HEK293 (cell line): ENCODE measurements around the gene IGFL1.

ENCODE experiments used
- CTCF ChIA-PET: fragments of 350-600 bp; formaldehyde crosslinking; extraction: SDS; loops from one replicate; lab custom pipeline; 2021; ENCODE audit warnings: antibody characterized with exemption; lab: Yijun Ruan, JAX
- POLR2A ChIA-PET: fragments of 300-600 bp; formaldehyde crosslinking; extraction: SDS; loops from one replicate; lab custom pipeline; 2020; ENCODE audit warnings: antibody characterized with exemption, inconsistent platforms; lab: Yijun Ruan, JAX
- H3K27ac ChIP-seq: fragments of 200-500 bp; sonication (Bioruptor generic); 2 replicates; pipeline ENCODE4 v1.5.1; 2014; ENCODE audit warnings: low read depth, low read length, control low read depth, inconsistent platforms; ENCODE audit errors: extremely low read depth
- H3K36me3 ChIP-seq, 2 experiments: fragments of 200-500 bp in 1 of 2; sonication (Bioruptor generic) in 1 of 2; 1 replicate in 1 of 2; 2 replicates in 1 of 2; pipeline ENCODE4 v1.5.1; 2014 to 2017; ENCODE audit warnings: inconsistent platforms in 2 of 2, low read length in 2 of 2; ENCODE audit not compliant: control insufficient read depth in 2 of 2, insufficient read depth in 1 of 2
- H3K4me1 ChIP-seq: fragments of 200-500 bp; sonication (Bioruptor generic); 2 replicates; pipeline ENCODE4 v1.5.1; 2014; ENCODE audit warnings: mild to moderate bottlenecking, low read length, inconsistent platforms; ENCODE audit not compliant: control insufficient read depth, insufficient read depth
- H3K4me3 ChIP-seq: 2 replicates; pipeline ENCODE4 v1.5.1; 2011; ENCODE audit warnings: low read depth, mild to moderate bottlenecking, control low read depth, low read length, moderate library complexity
- H3K9me3 ChIP-seq: fragments of 200-500 bp; sonication (Bioruptor generic); 2 replicates; pipeline ENCODE4 v1.5.1; 2014; ENCODE audit warnings: low read depth, low read length, inconsistent platforms; ENCODE audit not compliant: control insufficient read depth, insufficient read depth
- BCL11B ChIP-seq: fragments of 450-650 bp; formaldehyde crosslinking; IDR thresholded peaks from 2 replicates; pipeline ENCODE4 v1.5.1; 2016; ENCODE audit warnings: low read depth, missing biosample characterization, missing genetic modification characterization
- GLI4 ChIP-seq: fragments of 450-650 bp; formaldehyde crosslinking; IDR thresholded peaks from 2 replicates; pipeline ENCODE4 v1.5.1; 2016; ENCODE audit warnings: missing biosample characterization, missing genetic modification characterization
- HOXC10 ChIP-seq: sonication (generic); formaldehyde crosslinking; IDR thresholded peaks from 2 replicates; pipeline ENCODE4 v1.8.1; 2023; ENCODE audit warnings: mild to moderate bottlenecking, missing genetic modification reagents
- IKZF3 ChIP-seq: fragments of 450-650 bp; IDR thresholded peaks from 2 replicates; pipeline ENCODE4 v1.5.0; 2018; ENCODE audit warnings: missing biosample characterization, mild to moderate bottlenecking, missing genetic modification characterization, moderate library complexity
- KLF1 ChIP-seq: fragments of 450-650 bp; formaldehyde crosslinking; IDR thresholded peaks from 2 replicates; pipeline ENCODE4 v1.5.1; 2016; ENCODE audit warnings: missing biosample characterization, missing genetic modification characterization
- REST ChIP-seq: fragments of 450-650 bp; formaldehyde crosslinking; IDR thresholded peaks from 2 replicates; pipeline ENCODE4 v1.5.1; 2016; ENCODE audit warnings: missing biosample characterization, missing genetic modification characterization
- SALL2 ChIP-seq: fragments of 450-650 bp; formaldehyde crosslinking; IDR thresholded peaks from 2 replicates; pipeline ENCODE4 v1.5.0; 2017; ENCODE audit warnings: missing biosample characterization, mild to moderate bottlenecking, missing genetic modification characterization, borderline replicate concordance
- YY1 ChIP-seq: fragments of 450-650 bp; formaldehyde crosslinking; IDR thresholded peaks from 2 replicates; pipeline ENCODE4 v1.5.1; 2018; ENCODE audit warnings: missing biosample characterization, missing genetic modification characterization
- ZBTB48 ChIP-seq: fragments of 450-650 bp; formaldehyde crosslinking; IDR thresholded peaks from 2 replicates; pipeline ENCODE4 v1.5.1; 2016; ENCODE audit warnings: missing biosample characterization, missing genetic modification characterization
- ZNF157 ChIP-seq: fragments of 450-650 bp; formaldehyde crosslinking; IDR thresholded peaks from 2 replicates; pipeline ENCODE4 v1.5.1; 2016; ENCODE audit warnings: missing biosample characterization, missing genetic modification characterization
- ZNF211 ChIP-seq: fragments of 450-650 bp; formaldehyde crosslinking; IDR thresholded peaks from 2 replicates; pipeline ENCODE4 v1.5.1; 2016; ENCODE audit warnings: low read depth, missing biosample characterization, missing genetic modification characterization
- ZNF26 ChIP-seq: fragments of 450-650 bp; formaldehyde crosslinking; IDR thresholded peaks from 2 replicates; pipeline ENCODE4 v1.5.1; 2016; ENCODE audit warnings: missing biosample characterization, missing genetic modification characterization
- ZNF423 ChIP-seq: fragments of 450-650 bp; formaldehyde crosslinking; IDR thresholded peaks from 2 replicates; pipeline ENCODE4 v1.5.1; 2016; ENCODE audit warnings: missing biosample characterization, missing genetic modification characterization
- ZNF521 ChIP-seq: fragments of 450-650 bp; formaldehyde crosslinking; IDR thresholded peaks from 2 replicates; pipeline ENCODE4 v1.5.1; 2017; ENCODE audit warnings: missing biosample characterization, mild to moderate bottlenecking, missing genetic modification characterization
- ZNF555 ChIP-seq: fragments of 450-650 bp; formaldehyde crosslinking; conservative IDR thresholded peaks from 2 replicates; pipeline ENCODE4 v1.5.1; 2017; ENCODE audit warnings: missing biosample characterization, mild to moderate bottlenecking, missing genetic modification characterization, inconsistent platforms
- ZNF561 ChIP-seq: fragments of 450-650 bp; IDR thresholded peaks from 2 replicates; pipeline ENCODE4 v1.5.1; 2018; ENCODE audit warnings: missing biosample characterization, missing genetic modification characterization, borderline replicate concordance
- ZNF624 ChIP-seq: fragments of 450-650 bp; formaldehyde crosslinking; IDR thresholded peaks from 2 replicates; pipeline ENCODE4 v1.5.1; 2017; ENCODE audit warnings: missing biosample characterization, missing genetic modification characterization
- ZNF629 ChIP-seq: fragments of 450-650 bp; formaldehyde crosslinking; IDR thresholded peaks from 2 replicates; pipeline ENCODE4 v1.5.1; 2017; ENCODE audit warnings: missing biosample characterization, missing genetic modification characterization
- ZNF639 ChIP-seq: fragments of 450-650 bp; formaldehyde crosslinking; IDR thresholded peaks from 2 replicates; pipeline ENCODE4 v1.5.1; 2016; ENCODE audit warnings: missing biosample characterization, missing genetic modification characterization
- ZNF747 ChIP-seq: fragments of 450-650 bp; formaldehyde crosslinking; IDR thresholded peaks from 2 replicates; pipeline ENCODE4 v1.5.1; 2016; ENCODE audit warnings: missing biosample characterization, missing genetic modification characterization
- ZNF76 ChIP-seq: fragments of 450-650 bp; formaldehyde crosslinking; IDR thresholded peaks from 2 replicates; pipeline ENCODE4; 2016; ENCODE audit warnings: low read depth, missing biosample characterization, missing genetic modification characterization, borderline replicate concordance
- ZNF837 ChIP-seq: fragments of 450-650 bp; formaldehyde crosslinking; IDR thresholded peaks from 2 replicates; pipeline ENCODE4 v1.5.1; 2016; ENCODE audit warnings: missing biosample characterization, missing genetic modification characterization
- ZSCAN16 ChIP-seq: fragments of 450-650 bp; formaldehyde crosslinking; IDR thresholded peaks from 2 replicates; pipeline ENCODE4 v1.5.1; 2016; ENCODE audit warnings: missing biosample characterization, missing genetic modification characterization
- ZSCAN23 ChIP-seq: fragments of 450-650 bp; formaldehyde crosslinking; IDR thresholded peaks from 2 replicates; pipeline ENCODE4 v1.5.1; 2016; ENCODE audit warnings: missing biosample characterization, missing genetic modification characterization
- ZSCAN30 ChIP-seq: fragments of 450-650 bp; IDR thresholded peaks from 2 replicates; pipeline ENCODE4 v1.5.1; 2018; ENCODE audit warnings: missing biosample characterization, mild to moderate bottlenecking, missing genetic modification characterization, moderate library complexity

Gene IGFL1

DNA sequence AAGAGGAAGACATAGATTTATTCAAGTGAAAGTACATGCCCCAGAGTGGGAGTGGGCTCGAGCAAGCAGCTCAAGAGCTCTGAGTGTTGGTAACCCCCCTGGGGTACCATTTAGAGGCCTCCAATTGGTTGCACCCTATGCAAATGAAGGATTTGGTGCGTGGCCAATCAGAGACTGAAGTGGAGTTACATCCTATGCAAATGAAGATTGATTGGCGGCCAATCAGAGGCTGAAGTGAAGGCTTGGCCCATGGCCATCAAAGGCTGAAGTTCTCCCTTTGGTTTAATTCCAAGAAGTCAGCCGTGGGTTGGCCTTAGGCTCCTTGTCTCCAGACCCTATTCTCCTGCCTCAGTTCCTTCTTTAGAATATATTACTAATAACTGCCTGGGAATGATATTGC is 12.9 kb upstream of the IGFL1 start:
- H3K27ac ChIP-seq = no peak overlapping the region
- H3K4me1 ChIP-seq = no peaks in the 10 kb centered on the region
- no peaks in the 10 kb centered on the region for H3K36me3 ChIP-seq
- no peaks in the 10 kb centered on the region for H3K9me3 ChIP-seq
- CTCF ChIA-PET = no interaction called here
- TF ChIP-seq BCL11B (tag by site-specific recombination) = no peak
- no peak for TF ChIP-seq ZSCAN16
- no peak for TF ChIP-seq HOXC10
- no peak for TF ChIP-seq REST
- TF ChIP-seq ZSCAN30 = no peak
- no peak for TF ChIP-seq ZNF747 (tag by site-specific recombination)
- TF ChIP-seq ZNF211 (tag by site-specific recombination) = no peak
- TF ChIP-seq ZBTB48 (tag by site-specific recombination) = no peak
- TF ChIP-seq, all 188 proteins: peak for 0
- POLR2A ChIA-PET = no interaction called here
- H3K4me3 ChIP-seq = no peak overlapping the region

DNA sequence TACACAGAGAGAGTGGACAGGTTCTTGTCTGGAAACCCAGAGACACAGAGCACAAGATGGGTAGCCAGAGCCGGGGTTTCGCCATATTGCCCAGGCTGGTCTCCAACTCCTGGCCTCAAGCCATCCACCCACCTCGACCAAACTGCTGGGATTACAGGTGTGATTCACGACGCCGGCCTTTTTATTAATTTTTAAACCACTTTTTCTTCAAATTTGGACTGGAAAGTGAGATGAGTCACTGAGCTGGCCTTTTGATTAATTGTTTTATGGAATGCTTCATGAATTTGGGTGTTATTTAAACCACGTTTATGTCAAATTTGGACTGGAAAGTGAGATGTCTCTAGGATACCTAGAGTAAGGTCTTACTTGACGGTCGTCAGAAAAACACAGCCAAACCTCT is 12.1 kb upstream of the IGFL1 start:
- Histone ChIP-seq H3K4me3 (no peak overlapping the region), H3K9me3 (no peaks in the 10 kb centered on the region), H3K36me3 (no peaks in the 10 kb centered on the region), H3K4me1 (no peaks in the 10 kb centered on the region), H3K27ac (no peak overlapping the region)
- POLR2A ChIA-PET = no interaction called here
- CTCF ChIA-PET = interaction anchor here (0.6 kb wide), 1 partner anchor 48 kb away, joined by 3 read pairs; no protein-coding TSS in a partner anchor
- TF ChIP-seq ZNF555 (tag by site-specific recombination) (no peak), ZNF521 (tag by site-specific recombination) (no peak), GLI4 (no peak), ZSCAN23 (tag by site-specific recombination) (no peak), ZNF76 (tag by site-specific recombination) (no peak), ZNF624 (tag by site-specific recombination) (no peak), ZBTB48 (tag by site-specific recombination) (no peak), ZNF837 (tag by site-specific recombination) (no peak), BCL11B (tag by site-specific recombination) (no peak), ZNF26 (tag by site-specific recombination) (no peak), SALL2 (tag by site-specific recombination) (no peak), ZNF639 (no peak), IKZF3 (tag by site-specific recombination) (no peak), YY1 (tag by site-specific recombination) (no peak), ZNF423 (tag by site-specific recombination) (no peak), ZNF157 (tag by site-specific recombination) (no peak), ZNF561 (tag by site-specific recombination) (no peak), KLF1 (tag by site-specific recombination) (no peak), ZNF629 (tag by site-specific recombination) (no peak)
- TF ChIP-seq, all 188 proteins: peak for 0
